Non-pigmented ciliary epithelial cell (primary cell): ENCODE measurements around the gene NRROS.
"Not testable (repeated sequence)": the region's sequence is repeated elsewhere in the genome, so short reads cannot be mapped to it uniquely, and the experiment has no call there.

Experiments used
- DNase-seq: peaks from one replicate; pipeline ENCODE4 v3.0.0-alpha.2; 2010; ENCODE audit warnings: low read depth

The NRROS gene

DNA sequence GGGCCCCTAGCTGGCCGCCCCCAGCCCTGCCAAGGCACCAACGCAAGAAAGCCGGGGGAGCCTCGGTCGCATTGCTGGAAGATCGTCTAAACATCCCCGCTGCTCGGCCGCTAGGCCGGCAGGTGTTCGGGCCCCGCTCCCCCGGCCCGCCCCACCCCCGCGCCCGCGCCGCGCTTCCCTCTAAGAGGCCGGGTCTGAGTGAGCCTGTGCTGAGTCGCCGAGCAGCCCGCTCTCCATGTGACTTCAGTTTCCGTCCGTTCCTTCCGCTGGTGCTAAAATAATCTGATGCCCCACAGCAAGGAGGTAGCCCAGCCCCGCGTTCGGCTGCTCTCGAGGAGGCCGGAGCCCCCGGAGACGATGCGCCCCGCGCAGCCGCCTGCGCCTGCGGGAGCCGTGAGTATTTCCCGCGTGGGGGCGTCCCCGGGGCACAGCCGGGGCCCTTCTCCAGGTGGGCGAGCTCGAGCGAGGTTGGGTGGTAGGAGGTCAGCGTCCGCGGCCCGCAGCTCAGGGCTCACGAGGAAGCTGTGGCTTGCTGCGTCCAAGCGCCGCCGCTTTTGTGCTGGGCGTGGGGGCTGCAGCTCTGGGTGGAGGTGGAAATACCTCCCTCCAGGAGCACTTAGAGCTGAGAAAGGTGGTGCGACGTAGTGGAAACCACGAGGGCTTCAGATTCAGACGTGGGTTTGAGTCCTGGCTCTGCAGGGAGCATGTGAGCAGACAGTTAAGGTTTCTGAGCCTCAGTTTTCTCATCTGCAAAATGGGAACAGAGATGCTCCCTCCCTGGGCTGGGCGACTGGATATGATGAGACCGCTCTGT, at the start of gene NRROS:
Gene NRROS, plus strand, starts transcription at position 212 of the 814 bp plus-strand sequence. CDS start 14,846 bp downstream, outside the sequence.
- no peak for DNase-seq

DNA sequence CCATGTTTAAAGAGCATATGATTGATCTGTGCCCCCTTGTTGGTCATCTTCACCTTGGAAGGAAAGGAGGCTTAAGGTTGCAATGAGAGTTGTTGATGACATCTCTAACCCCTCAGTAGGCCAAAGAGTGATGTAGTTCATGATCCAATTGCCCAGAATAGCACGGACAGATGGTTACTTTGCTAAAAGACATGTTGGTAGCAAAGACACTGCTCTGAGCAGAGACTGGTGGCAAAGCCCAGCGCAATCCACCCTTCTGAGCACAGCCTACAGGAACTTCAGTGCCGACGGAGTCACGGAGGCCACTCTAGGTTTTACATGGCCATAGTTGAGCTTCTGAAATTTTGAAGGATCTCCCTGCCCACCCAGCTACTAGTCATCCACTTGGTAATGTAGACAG, 49.2 kb upstream of the NRROS start:
- no peak for DNase-seq

GRCh38 chr3:196596355-196596754, 43.1 kb upstream of the NRROS start:
- DNase-seq: no peak

DNA sequence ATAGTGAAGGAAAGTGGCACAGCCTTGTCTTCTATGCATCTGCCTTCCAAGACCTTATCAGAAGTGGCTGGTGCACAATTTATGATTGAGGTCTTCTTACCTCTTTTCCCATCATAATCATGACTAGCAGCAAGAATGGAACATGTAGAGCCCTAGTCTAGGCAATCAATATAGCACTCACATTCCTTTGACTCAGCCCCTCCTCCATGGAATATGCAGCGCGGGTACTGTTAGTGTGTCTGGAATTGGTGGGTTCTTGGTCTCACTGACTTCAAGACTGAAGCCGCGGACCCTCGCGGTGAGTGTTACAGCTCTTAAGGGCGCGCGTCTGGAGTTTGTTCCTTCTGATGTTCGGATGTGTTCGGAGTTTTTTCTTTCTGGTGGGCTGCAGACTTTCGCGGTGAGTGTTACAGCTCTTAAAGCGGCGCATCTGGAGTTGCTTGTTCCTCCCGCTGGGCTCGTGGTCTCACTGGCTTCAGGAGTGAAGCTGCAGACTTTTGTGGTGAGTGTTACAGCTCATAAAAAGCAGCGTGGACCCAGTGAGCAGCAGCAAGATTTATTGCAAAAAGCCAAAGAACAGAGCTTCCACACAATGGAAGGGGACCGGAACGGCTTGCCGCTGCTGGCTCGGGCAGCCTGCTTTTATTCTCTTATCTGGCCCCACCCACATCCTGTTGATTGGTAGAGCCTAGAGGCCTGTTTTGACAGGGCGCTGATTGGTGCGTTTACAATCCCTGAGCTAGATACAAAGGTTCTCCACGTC, 41.3 kb upstream of the NRROS start:
- not testable (repeated sequence) for DNase-seq

- no peak for DNase-seq
These were observed 39.8 kb upstream of the NRROS start for GRCh38 chr3:196599734-196600128.

DNA sequence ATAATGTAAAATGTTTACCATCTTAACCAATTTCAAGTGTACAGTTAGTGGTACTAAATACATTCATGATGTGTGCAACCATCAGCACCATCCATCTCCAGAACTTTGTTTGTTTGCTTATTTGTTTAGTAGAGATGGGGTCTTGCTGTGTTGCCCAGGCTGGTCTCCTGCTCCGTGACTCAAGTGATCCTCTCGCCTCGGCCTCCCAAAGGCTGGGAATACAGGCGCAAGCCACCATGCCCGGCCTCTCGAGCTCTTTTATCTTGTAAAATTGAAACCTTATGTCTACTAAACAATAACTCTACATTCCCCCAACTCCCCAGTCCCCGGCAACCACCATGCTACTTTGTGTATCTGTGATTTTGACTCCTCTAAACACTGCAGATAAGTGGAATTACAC, 39.1 kb upstream of the NRROS start:
- DNase-seq: no peak

GRCh38 chr3:196602673-196603072, 36.8 kb upstream of the NRROS start:
- DNase-seq: no peak

GRCh38 chr3:196603683-196604082, 35.8 kb upstream of the NRROS start:
- DNase-seq: no peak

DNA sequence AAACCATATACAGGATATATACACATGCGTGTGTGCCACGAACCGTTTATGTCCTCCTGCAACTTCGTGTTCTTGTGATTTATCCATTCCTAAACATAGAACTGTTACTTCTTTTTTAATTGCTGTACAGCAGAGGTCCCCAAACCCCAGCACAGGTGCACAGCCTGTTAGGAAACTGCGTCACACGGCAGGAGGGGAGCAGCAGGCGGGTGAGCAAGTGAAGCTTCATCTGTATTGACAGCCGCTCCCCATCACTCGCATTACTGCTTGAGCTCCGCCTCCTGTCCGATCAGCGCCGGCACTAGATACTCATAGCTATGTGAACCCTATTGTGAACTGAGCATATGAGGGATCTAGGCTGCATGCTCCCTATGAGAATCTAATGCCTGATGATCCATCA, 34.9 kb upstream of the NRROS start:
- no peak for DNase-seq

GRCh38 chr3:196608693-196609092, 30.8 kb upstream of the NRROS start:
- no peak for DNase-seq

- DNase-seq: no peak
These were observed 30.1 kb upstream of the NRROS start for GRCh38 chr3:196609343-196609775.

DNA sequence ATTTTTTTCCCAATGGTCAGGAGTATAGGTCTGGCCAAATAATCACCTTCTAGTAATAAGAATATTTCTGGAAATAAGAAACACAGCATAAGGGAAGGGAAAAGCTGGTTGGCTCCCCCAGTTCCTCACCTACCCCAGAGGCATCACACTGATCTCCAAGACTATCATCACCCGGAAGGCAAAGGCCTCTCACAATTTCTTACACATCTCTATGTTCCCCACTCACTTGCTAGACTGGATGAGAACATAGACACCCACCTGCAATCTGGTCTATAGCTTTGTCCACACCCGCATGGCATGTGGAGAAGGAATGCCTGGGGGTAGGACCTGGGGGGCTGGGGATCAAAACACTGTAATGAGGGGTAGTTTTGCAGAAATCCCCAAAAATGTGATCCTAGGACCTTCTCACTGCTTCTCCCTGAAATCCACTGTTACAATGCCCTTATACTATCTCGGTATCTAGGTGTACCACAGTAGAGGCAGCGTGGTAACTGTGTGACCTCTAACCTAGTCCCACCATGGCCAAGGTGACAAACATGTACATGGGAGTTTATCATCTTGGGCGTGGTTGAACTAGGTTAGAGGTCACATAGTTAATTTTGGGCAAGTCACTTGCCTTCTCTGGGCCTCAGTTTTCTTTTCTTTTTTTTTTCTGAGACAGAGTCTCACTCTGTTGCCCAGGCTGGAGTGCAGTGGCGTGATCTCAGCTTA, 29.5 kb upstream of the NRROS start:
- DNase-seq: no peak

DNA sequence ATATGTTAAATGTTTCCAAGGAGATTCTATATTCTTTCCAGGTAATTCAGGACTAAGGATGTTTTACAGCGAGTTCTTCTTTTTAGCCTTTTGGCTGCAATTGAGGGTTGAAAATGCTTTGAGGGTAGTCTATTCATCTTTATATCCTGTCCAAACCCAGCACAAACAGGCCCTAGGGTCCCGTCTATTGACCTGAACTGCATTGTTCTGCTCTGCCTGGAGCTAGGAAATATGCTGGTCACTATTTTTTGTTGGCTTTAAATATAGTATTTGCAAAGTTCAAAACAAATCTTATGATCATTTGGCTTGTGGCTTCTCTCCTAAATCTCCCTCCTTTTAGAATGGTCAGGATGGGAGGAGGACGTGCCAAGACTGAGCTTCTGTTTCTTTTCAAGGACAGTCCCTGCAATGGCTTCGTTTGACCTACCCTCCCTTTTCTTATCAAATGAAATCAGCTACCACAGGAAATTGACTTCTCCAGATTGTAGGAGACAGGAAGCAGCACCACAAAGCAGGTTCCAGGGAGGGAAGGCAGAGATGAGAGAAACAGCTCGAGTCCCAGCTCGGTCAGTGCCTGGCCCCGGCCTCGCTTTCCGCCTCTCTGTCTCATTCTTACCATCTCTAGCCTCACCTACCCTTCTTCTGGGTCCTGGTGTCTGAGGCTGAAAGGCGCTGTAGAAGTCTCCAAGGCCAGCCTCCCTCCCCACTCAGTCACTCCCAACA, 27.6 kb upstream of the NRROS start:
- DNase-seq: no peak

DNA sequence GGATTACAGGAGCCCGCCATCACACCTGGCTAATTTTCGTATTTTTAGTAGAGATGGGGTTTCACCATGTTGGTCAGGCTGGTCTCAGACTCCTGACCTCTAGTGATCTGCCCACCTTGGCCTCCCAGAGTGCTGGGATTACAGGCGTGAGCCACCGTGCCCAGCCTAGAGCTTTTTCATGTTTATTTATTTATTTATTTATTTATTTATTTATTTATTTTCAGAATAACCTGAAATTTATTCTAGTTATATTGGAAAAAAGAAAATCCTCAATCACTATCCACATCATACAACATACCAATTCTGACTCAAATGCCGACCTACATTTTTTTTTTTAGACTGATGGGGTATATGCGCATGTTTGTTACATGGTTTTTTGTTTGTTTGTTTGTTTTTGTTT, 24.3 kb upstream of the NRROS start:
- DNase-seq: not testable (repeated sequence)

DNA sequence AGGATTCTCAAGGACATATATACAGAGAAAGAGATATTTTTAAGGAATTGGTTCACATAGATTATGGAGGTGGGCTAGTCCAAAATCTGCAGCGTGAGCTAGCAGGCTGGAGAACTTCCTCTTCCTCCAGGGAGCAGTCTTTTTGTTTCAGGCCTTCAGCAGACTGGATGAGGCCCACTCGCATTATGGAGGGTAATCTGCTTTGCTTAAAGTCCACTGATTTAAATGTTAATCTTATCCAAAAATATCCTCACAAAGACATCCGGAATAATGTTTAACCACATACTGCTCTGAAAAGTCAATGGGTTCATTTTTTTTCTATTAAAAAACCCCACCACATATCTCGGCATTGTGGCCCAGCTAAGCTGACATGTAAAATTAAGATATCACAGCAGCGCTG, 22.2 kb upstream of the NRROS start:
- DNase-seq: no peak

GRCh38 chr3:196619223-196619622, 20.3 kb upstream of the NRROS start:
- no peak for DNase-seq

- not testable (repeated sequence) for DNase-seq
These were observed 19.9 kb upstream of the NRROS start for GRCh38 chr3:196619627-196620026.

DNA sequence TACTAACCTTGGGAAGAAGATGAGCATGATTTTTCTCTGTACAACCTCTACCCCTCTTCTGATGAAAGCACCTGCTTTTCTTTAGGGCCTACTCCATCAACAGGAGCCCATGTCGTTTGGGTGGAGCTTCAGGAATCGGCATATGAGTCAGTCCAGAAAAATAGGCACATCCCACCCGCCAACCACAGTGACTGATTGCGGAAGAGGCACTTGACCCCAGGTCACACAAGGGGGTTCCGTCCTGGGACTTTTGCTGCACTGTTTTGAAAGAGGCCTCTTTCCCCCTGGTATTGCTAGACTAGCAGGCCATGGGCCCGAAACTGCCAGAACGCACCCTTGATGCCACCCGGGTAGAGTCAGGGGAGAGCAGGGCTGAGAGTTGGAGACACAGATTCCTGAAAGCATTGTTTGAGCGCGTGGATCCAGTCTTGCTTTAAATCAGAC, 19.3 kb upstream of the NRROS start:
- DNase-seq: no peak

DNA sequence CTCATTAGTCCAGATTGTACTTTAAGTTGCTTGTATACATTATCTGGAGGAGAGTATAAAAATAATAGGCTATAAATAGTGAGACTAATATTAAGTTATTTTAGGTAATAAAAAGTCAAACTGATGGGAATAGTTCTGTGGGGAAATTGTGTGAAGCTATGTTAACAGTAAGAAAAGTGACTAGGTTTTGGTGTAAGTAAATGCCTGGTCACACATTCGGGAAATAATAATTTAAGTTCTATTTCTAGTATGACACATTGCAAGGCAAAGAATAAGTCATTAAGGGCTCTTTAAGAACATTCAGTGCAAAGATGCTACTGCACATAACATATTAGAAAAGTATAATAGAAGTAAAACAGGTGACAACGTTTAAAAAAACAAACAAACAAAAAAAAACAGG, 18.8 kb upstream of the NRROS start:
- DNase-seq: no peak

- no peak for DNase-seq
These were observed 17.9 kb upstream of the NRROS start for GRCh38 chr3:196621611-196622010.

GRCh38 chr3:196624067-196624790, 15.3 kb upstream of the NRROS start:
- DNase-seq: no peak
